ENCODE measurements around the gene GMDS. TPM values are rescaled to one million over a fixed set of nuclear protein-coding genes. Genes with fewer than 3 reads are reported as not detected.

The GMDS gene
- total RNA-seq, 1 experiment from 2014 or later = 27.6 TPM

- no peak for DNase-seq
- H2BK12ac ChIP-seq (ENCODE audit: insufficient read length, low read depth, low read length) = no peak overlapping the region
- no peaks in the 10 kb centered on the region for H3K79me1 ChIP-seq (ENCODE audit: insufficient read depth, low read depth, low read length, poor library complexity, severe bottlenecking)
- H3K23ac ChIP-seq (ENCODE audit: insufficient read length, low read depth, low read length) = no peak overlapping the region
- no peak overlapping the region for H3K4me2 ChIP-seq (ENCODE audit: insufficient read depth, insufficient read length, low read length)
- no peak overlapping the region for H4K91ac ChIP-seq (ENCODE audit: insufficient read length, low read depth, low read length)
- no peak overlapping the region for H3K9ac ChIP-seq (ENCODE audit: extremely low read depth, insufficient read length, low read length)
- no peak overlapping the region for H3K27ac Mint-ChIP-seq
- no peaks in the 10 kb centered on the region for H3K79me2 ChIP-seq (ENCODE audit: insufficient read depth, low read length)
- no peaks in the 10 kb centered on the region for H3K4me1 ChIP-seq (ENCODE audit: insufficient read depth, low read length)
- no peak for TF ChIP-seq CTCF (conservative IDR thresholded peaks at IDR 0.05)
- no peak overlapping the region for H3K56ac ChIP-seq (ENCODE audit: insufficient read length, low read depth, low read length)
- no peak overlapping the region for H2BK20ac ChIP-seq (ENCODE audit: low read depth, low read length, poor library complexity, severe bottlenecking)
- H3K9me3 Mint-ChIP-seq = no peaks in the 10 kb centered on the region
- H3K9me3 ChIP-seq (ENCODE audit: control insufficient read depth, low read depth, low read length) = no peaks in the 10 kb centered on the region
- no peak overlapping the region for H2AFZ ChIP-seq (ENCODE audit: low read length)
- H2BK120ac ChIP-seq (ENCODE audit: low read depth, low read length, poor library complexity, severe bottlenecking) = no peak overlapping the region
- H2AK5ac ChIP-seq (ENCODE audit: insufficient read length, low read length) = no peak overlapping the region
- no peaks in the 10 kb centered on the region for H3K23me2 ChIP-seq (ENCODE audit: insufficient read length, low read depth, low read length, poor library complexity, severe bottlenecking)
- H3K4me3 Mint-ChIP-seq = no peak overlapping the region
- H2BK15ac ChIP-seq (ENCODE audit: low read depth, low read length) = no peak overlapping the region
- WGBS (ENCODE audit: extremely low coverage, insufficient read length, low lambda C conversion rate) = no CpG with 5 or more reads among the region's 4 CpGs
- no peak overlapping the region for H3K27ac ChIP-seq (ENCODE audit: insufficient read length, low read depth, low read length)
- H4K8ac ChIP-seq (replicated peaks; ENCODE audit: insufficient read length, low read depth, low read length) = no peak overlapping the region
- peaks cover 4 to 6% of the 10 kb centered on the region in 2 experiments for H3K4me1 Mint-ChIP-seq
- H2BK5ac ChIP-seq (ENCODE audit: insufficient read length, low read length) = no peak overlapping the region
- H4K20me1 ChIP-seq (ENCODE audit: control insufficient read depth, insufficient read depth, insufficient read length) = no peaks in the 10 kb centered on the region
- H4K5ac ChIP-seq (ENCODE audit: insufficient read length, low read depth, low read length) = no peak overlapping the region
- H3K4ac ChIP-seq (ENCODE audit: low read depth, low read length) = no peak overlapping the region
- no peak overlapping the region for H3T11ph ChIP-seq (ENCODE audit: low read length)
- no peaks in the 10 kb centered on the region for H3K27me3 Mint-ChIP-seq (ENCODE audit: low read depth)
- no peaks in the 10 kb centered on the region; a peak in 1 of 7 replicates for H3K36me3 Mint-ChIP-seq (ENCODE audit: insufficient read depth in 1 of 3, low read depth in 3 of 3)
- no peak overlapping the region for H3K14ac ChIP-seq (ENCODE audit: insufficient read depth, low read length)
- no peaks in the 10 kb centered on the region for H3K27me3 ChIP-seq (ENCODE audit: insufficient read depth, low read length)
- H3K18ac ChIP-seq (ENCODE audit: insufficient read length, low read depth, low read length) = no peak overlapping the region
These were observed 303.9 kb downstream of the GMDS start for GRCh38 chr6:1941534-1941933.
